ENCODE data around the gene CXCR5. TPM values are rescaled to one million over a fixed set of nuclear protein-coding genes. Genes with fewer than 3 reads are reported as not detected.

CXCR5 gene
- total and polyA plus RNA-seq, 2 of the 4 experiments (the other 2 are of a cell fraction) = not detected

GRCh38 chr11:118838905-118839553 lies 44.7 kb upstream of the CXCR5 start:
- Histone ChIP-seq H2AK5ac (ENCODE audit: low read depth, low read length) (no peak overlapping the region), H3K4ac (ENCODE audit: low read depth, low read length) (no peak overlapping the region), H3K9me1 (ENCODE audit: insufficient read depth, low read length) (0 out of 2 replicates have a peak, but pooled peaks cover 2% of the 10 kb centered on the region), H3K14ac (replicated peaks; ENCODE audit: low read depth, low read length) (no peak overlapping the region), H3K9ac (ENCODE audit: low read depth, low read length) (no peak overlapping the region), H4K5ac (ENCODE audit: low read depth, low read length) (no peak overlapping the region), H3K23ac (ENCODE audit: low read depth, low read length) (no peak overlapping the region), H4K91ac (ENCODE audit: insufficient read depth, low read depth, low read length) (no peak overlapping the region), H2AK9ac (replicated peaks; ENCODE audit: low read depth, low read length, poor library complexity) (no peak overlapping the region), H3K27ac (ENCODE audit: insufficient read depth, low read length) (no peak overlapping the region), H3K79me1 (ENCODE audit: low read depth in 1 of 2, low read length in 2 of 2) (no peaks in the 10 kb centered on the region), H3K4me1 (ENCODE audit: control insufficient read depth, insufficient read depth, low read length) (peaks cover 4% of the 10 kb centered on the region; the same call in 1 of the 2 replicates), H3K4me3 (ENCODE audit: insufficient read depth, low read depth, low read length) (no peak overlapping the region), H4K8ac (ENCODE audit: low read depth in 2 of 2, low read length in 2 of 2) (no peak overlapping the region), H3K9me3 (ENCODE audit: control insufficient read depth, insufficient read depth, low read length) (no peaks in the 10 kb centered on the region), H3K18ac (ENCODE audit: low read depth, low read length) (no peak overlapping the region), H3K36me3 (ENCODE audit: control insufficient read depth, insufficient read depth, low read length) (no peaks in the 10 kb centered on the region), H2BK20ac (ENCODE audit: low read depth, low read length) (no peak overlapping the region), H2BK120ac (ENCODE audit: low read depth, low read length) (no peak overlapping the region), H4K20me1 (ENCODE audit: insufficient read depth, low read length) (no peaks in the 10 kb centered on the region; the same call in 1 of the 2 replicates), H2BK5ac (ENCODE audit: low read depth, low read length, poor library complexity, severe bottlenecking) (no peak overlapping the region), H2AFZ (replicated peaks; ENCODE audit: low read length, poor library complexity) (peak overlapping the region; percentile 23), H3K27me3 (ENCODE audit: control insufficient read depth, insufficient read depth, low read length) (no peaks in the 10 kb centered on the region; the same call in 1 of the 2 replicates), H3K4me2 (ENCODE audit: low read depth, low read length) (no peak overlapping the region), H3K56ac (ENCODE audit: extremely low read depth, insufficient read depth, low read length) (no peak overlapping the region), H2BK15ac (ENCODE audit: low read depth, low read length) (no peak overlapping the region)
- intact Hi-C loops (cut with micrococcal nuclease) = no loop called here
- CTCF ChIA-PET = interaction anchor here (0.7 kb wide), 1 partner anchor 22 kb away, joined by 4 read pairs; no protein-coding TSS in a partner anchor
- no TSS peak for BruUV-seq (replicated peaks)
- ATAC-seq (ENCODE audit: low read depth) (peak; percentile 61), DNase-seq (no peak)
- no peak for TF ChIP-seq FOS (IDR thresholded peaks at IDR 0.05; ENCODE audit: low read depth, low read length)
- TF ChIP-seq, protein P1, sequence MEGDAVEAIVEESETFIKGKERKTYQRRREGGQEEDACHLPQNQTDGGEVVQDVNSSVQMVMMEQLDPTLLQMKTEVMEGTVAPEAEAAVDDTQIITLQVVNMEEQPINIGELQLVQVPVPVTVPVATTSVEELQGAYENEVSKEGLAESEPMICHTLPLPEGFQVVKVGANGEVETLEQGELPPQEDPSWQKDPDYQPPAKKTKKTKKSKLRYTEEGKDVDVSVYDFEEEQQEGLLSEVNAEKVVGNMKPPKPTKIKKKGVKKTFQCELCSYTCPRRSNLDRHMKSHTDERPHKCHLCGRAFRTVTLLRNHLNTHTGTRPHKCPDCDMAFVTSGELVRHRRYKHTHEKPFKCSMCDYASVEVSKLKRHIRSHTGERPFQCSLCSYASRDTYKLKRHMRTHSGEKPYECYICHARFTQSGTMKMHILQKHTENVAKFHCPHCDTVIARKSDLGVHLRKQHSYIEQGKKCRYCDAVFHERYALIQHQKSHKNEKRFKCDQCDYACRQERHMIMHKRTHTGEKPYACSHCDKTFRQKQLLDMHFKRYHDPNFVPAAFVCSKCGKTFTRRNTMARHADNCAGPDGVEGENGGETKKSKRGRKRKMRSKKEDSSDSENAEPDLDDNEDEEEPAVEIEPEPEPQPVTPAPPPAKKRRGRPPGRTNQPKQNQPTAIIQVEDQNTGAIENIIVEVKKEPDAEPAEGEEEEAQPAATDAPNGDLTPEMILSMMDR (conservative IDR thresholded peaks at IDR 0.05; ENCODE audit: low read depth, low read length) = no peak
- TF ChIP-seq BHLHE40 (IDR thresholded peaks at IDR 0.05; ENCODE audit: low read depth, low read length) = no peak
- TF ChIP-seq RFX5 (IDR thresholded peaks at IDR 0.05; ENCODE audit: low read depth, low read length) = no peak
- TF ChIP-seq CHD1 (IDR thresholded peaks at IDR 0.05; ENCODE audit: low read depth, low read length) = no peak
- no peak for TF ChIP-seq ELK1 (IDR thresholded peaks at IDR 0.05; ENCODE audit: borderline replicate concordance, low read depth, low read length)
- no peak for TF ChIP-seq MAFK (IDR thresholded peaks at IDR 0.05; ENCODE audit: low read depth, low read length)
- no peak for TF ChIP-seq MAZ (IDR thresholded peaks at IDR 0.05; ENCODE audit: borderline replicate concordance, low read depth, low read length)
- TF ChIP-seq MXI1 (IDR thresholded peaks at IDR 0.05; ENCODE audit: borderline replicate concordance, low read depth, low read length) = no peak
- TF ChIP-seq CEBPB (IDR thresholded peaks at IDR 0.05; ENCODE audit: low read depth, low read length) = no peak
- no peak for TF ChIP-seq RCOR1 (IDR thresholded peaks at IDR 0.05; ENCODE audit: insufficient replicate concordance, low read length)
- no peak for TF ChIP-seq USF2 (IDR thresholded peaks at IDR 0.05; ENCODE audit: low read depth, low read length)
- TF ChIP-seq RAD21 (IDR thresholded peaks at IDR 0.05; ENCODE audit: low read length) = no peak
- TF ChIP-seq POLR2A (IDR thresholded peaks at IDR 0.05; ENCODE audit: low read depth, low read length) = no peak
- no peak for TF ChIP-seq SMC3 (IDR thresholded peaks at IDR 0.05; ENCODE audit: low read depth, low read length)
- no peak for TF ChIP-seq NFE2L2 (IDR thresholded peaks at IDR 0.05; ENCODE audit: low read depth, low read length)
- no CpG with 5 or more reads among the region's 4 CpGs for WGBS, 2 experiments (ENCODE audit: extremely low coverage in 2 of 2, insufficient read length in 1 of 2)
- POLR2A ChIA-PET (ENCODE audit: unreplicated experiment) = no interaction called here
- in situ Hi-C loops (cut with MboI; ENCODE audit: low sequenced_read_pairs) = no loop called here
- dilution Hi-C loops (cut with HindIII; ENCODE audit: low sequenced_read_pairs, unreplicated experiment) = no loop called here
